Kidney (tissue), 14 donors: Measurements from ENCODE around the gene CAMTA1. TPM values are rescaled to one million over a fixed set of nuclear protein-coding genes. Genes with fewer than 3 reads are reported as not detected.

Source experiments
- DNase-seq, 5 donors: peaks; one replicate each; pipeline ENCODE4 v3.0.0-alpha.2; 2013 to 2020
- FAIRE-seq: peaks from 2 replicates; lab custom pipeline; 2012; peaks lifted over from hg19 to GRCh38; lab: Jason Lieb, UNC
- H3K27ac ChIP-seq, 2 donors: one replicate each; pipeline ENCODE4 v1.7.0; 2013; ENCODE audit warnings: low read depth in 2 of 2, low read length in 2 of 2, inconsistent platforms in 1 of 2
- H3K27me3 ChIP-seq: one replicate; pipeline ENCODE4 v1.7.1; 2013; ENCODE audit warnings: low read length, inconsistent platforms; ENCODE audit not compliant: control insufficient read depth, insufficient read depth
- H3K36me3 ChIP-seq, 3 donors: one replicate each; pipeline versions ENCODE4 v1.7.0 to v1.7.1; 2013; ENCODE audit warnings: low read length in 3 of 3, control low read depth in 1 of 3, inconsistent platforms in 1 of 3; ENCODE audit not compliant: insufficient read depth in 3 of 3, control insufficient read depth in 2 of 3
- H3K4me1 ChIP-seq, 3 donors: one replicate each; pipeline versions ENCODE4 v1.7.0 to v1.7.1; 2013; ENCODE audit warnings: low read length in 3 of 3, inconsistent platforms in 1 of 3, low read depth in 1 of 3; ENCODE audit not compliant: control insufficient read depth in 2 of 3, insufficient read depth in 2 of 3
- H3K4me3 ChIP-seq, 3 donors: one replicate each; pipeline versions ENCODE4 v1.7.0 to v1.8.1; 2013; ENCODE audit warnings: low read length in 3 of 3, control low read depth in 1 of 3, inconsistent platforms in 1 of 3
- H3K9ac ChIP-seq, 3 donors: one replicate each; pipeline versions ENCODE4 v1.7.0 to v1.7.1; 2013; ENCODE audit warnings: low read length in 3 of 3, control low read depth in 1 of 3, inconsistent platforms in 1 of 3
- H3K9me3 ChIP-seq, 3 donors: one replicate each; pipeline versions ENCODE4 v1.7.0 to v1.7.1; 2013; ENCODE audit warnings: low read length in 3 of 3, control low read depth in 1 of 3, inconsistent platforms in 1 of 3; ENCODE audit not compliant: control insufficient read depth in 2 of 3, insufficient read depth in 1 of 3
- intact Hi-C: fragments of 100-400 bp; cut with DNase I; formaldehyde crosslinking; loops from one replicate; pipeline ENCODE4 v1.11.1; 2022
- polyA plus RNA-seq: library from polyadenylated mRNA; stranded (reverse); fragments of 350-450 nt; fragmentation: Illumina TruSeq; extraction: RNeasy Lipid Tissue Mini Kit (QIAGEN cat#74804); gene quantifications from one replicate; pipeline ENCODE4 v1.2.3, GENCODE V29; 2014; ENCODE audit warnings: low read depth, low replicate concordance; ENCODE audit not compliant: insufficient read depth
- total RNA-seq: library from RNA; stranded (reverse); fragmentation: NEBNext Ultra II Directional; extraction: Animal tissue kit (Norgen Biotek cat#: 25700); gene quantifications from one replicate; pipeline ENCODE4 v1.2.1, GENCODE V29; 2021
- TF ChIP-seq, protein P1 (sequence below): IDR thresholded peaks from 3 replicates; pipeline ENCODE4 v1.5.1; 2012; ENCODE audit warnings: mild to moderate bottlenecking, moderate library complexity, borderline replicate concordance; ENCODE audit not compliant: insufficient read depth; ENCODE audit errors: extremely low read depth
- donor health status: control.
- donor health status: control.
- donor health status: control.
- donor health status: control.
- donor health status: control.
- donor health status: DM: yes; HTN: yes; CAD: no.
- donor health status: Normal renal cell carcinoma (clear cell type).

The CAMTA1 gene
- total and polyA plus RNA-seq, 2 donors from 2014 or later: 79.0 to 170 TPM

DNA sequence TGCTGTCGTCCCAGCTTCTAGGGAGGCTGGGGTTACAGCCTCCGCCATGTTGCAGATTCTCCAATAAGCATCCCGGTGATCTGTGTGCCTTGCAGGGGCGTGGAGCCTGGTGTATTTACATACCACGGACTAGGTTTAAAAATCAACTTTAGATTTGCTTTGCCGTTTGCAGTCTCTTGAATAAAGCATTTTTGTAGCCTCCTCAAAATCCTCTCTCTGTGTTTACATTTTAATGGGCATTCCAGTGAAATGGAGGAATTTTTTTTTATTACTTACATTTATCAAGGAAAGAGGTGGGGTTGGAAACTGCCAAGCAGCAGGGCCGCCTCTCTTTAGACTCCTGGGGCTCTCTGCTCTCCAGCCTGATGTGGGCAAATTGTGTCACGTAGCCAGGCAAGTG is 548.4 kb downstream of the CAMTA1 start:
- Histone ChIP-seq H3K4me3 (no peak overlapping the region), H3K36me3 (no peaks in the 10 kb centered on the region), H3K9ac (no peak overlapping the region), H3K27ac (no peak overlapping the region), H3K27me3 (no peaks in the 10 kb centered on the region), H3K9me3 (no peaks in the 10 kb centered on the region), H3K4me1 (peaks cover 0 to 5% (median 0%) of the 10 kb centered on the region in 3 donors)
- TF ChIP-seq, protein P1, sequence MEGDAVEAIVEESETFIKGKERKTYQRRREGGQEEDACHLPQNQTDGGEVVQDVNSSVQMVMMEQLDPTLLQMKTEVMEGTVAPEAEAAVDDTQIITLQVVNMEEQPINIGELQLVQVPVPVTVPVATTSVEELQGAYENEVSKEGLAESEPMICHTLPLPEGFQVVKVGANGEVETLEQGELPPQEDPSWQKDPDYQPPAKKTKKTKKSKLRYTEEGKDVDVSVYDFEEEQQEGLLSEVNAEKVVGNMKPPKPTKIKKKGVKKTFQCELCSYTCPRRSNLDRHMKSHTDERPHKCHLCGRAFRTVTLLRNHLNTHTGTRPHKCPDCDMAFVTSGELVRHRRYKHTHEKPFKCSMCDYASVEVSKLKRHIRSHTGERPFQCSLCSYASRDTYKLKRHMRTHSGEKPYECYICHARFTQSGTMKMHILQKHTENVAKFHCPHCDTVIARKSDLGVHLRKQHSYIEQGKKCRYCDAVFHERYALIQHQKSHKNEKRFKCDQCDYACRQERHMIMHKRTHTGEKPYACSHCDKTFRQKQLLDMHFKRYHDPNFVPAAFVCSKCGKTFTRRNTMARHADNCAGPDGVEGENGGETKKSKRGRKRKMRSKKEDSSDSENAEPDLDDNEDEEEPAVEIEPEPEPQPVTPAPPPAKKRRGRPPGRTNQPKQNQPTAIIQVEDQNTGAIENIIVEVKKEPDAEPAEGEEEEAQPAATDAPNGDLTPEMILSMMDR: no peak
- DNase-seq (no peak), FAIRE-seq (no peak)
- intact Hi-C loops: no loop called here

- DNase-seq (peak in 4 of 5 donors; percentile 60 to 89 (median 76)), FAIRE-seq (no peak)
- TF ChIP-seq, protein P1: no peak
These were observed 549.3 kb downstream of the CAMTA1 start for GRCh38 chr1:7334475-7335035.

GRCh38 chr1:7335224-7335879 is 550.1 kb downstream of the CAMTA1 start:
- DNase-seq (no peak), FAIRE-seq (no peak)
- H3K4me3 ChIP-seq: no peak overlapping the region
- no peaks in the 10 kb centered on the region for H3K27me3 ChIP-seq
- no peak overlapping the region for H3K9ac ChIP-seq
- H3K9me3 ChIP-seq: no peaks in the 10 kb centered on the region
- TF ChIP-seq, protein P1: no peak
- intact Hi-C loops: no loop called here
- no peaks in the 10 kb centered on the region for H3K36me3 ChIP-seq
- no peak overlapping the region for H3K27ac ChIP-seq
- H3K4me1 ChIP-seq: peaks cover 0 to 5% (median 0%) of the 10 kb centered on the region in 3 donors

More at GRCh38 chr1:7334475-7335035, 549.3 kb downstream of the CAMTA1 start:
- Histone ChIP-seq H3K27me3 (no peaks in the 10 kb centered on the region), H3K9ac (peak overlapping the region in 1 of 3 donors; percentile 19), H3K4me1 (peaks cover 0 to 5% (median 0%) of the 10 kb centered on the region in 3 donors), H3K27ac (no peak overlapping the region), H3K36me3 (no peaks in the 10 kb centered on the region), H3K4me3 (no peak overlapping the region), H3K9me3 (no peaks in the 10 kb centered on the region)
- intact Hi-C loops: no loop called here
